ENCODE measurements around the gene ZNF532. TPM values are rescaled to one million over a fixed set of nuclear protein-coding genes. Genes with fewer than 3 reads are reported as not detected.

The ZNF532 gene
- total RNA-seq, 1 experiment from 2014 or later = 258 TPM

GRCh38 chr18:58903533-58903932 is 38.9 kb downstream of the ZNF532 start:
- Histone ChIP-seq H4K8ac (replicated peaks; ENCODE audit: insufficient read length, low read depth, low read length) (no peak overlapping the region), H4K5ac (ENCODE audit: insufficient read length, low read depth, low read length) (no peak overlapping the region), H3K27me3 (ENCODE audit: insufficient read depth, low read length) (no peaks in the 10 kb centered on the region), H3K23me2 (ENCODE audit: insufficient read length, low read depth, low read length, poor library complexity, severe bottlenecking) (no peaks in the 10 kb centered on the region), H3K14ac (ENCODE audit: insufficient read depth, low read length) (no peak overlapping the region), H2AFZ (ENCODE audit: low read length) (no peak overlapping the region), H3K79me2 (ENCODE audit: insufficient read depth, low read length) (peaks cover 58% of the 10 kb centered on the region; the same call in 1 of the 2 replicates), H3K18ac (ENCODE audit: insufficient read length, low read depth, low read length) (no peak overlapping the region), H4K20me1 (ENCODE audit: control insufficient read depth, insufficient read depth, insufficient read length) (no peaks in the 10 kb centered on the region), H3K23ac (ENCODE audit: insufficient read length, low read depth, low read length) (no peak overlapping the region), H4K91ac (ENCODE audit: insufficient read length, low read depth, low read length) (no peak overlapping the region), H3K79me1 (ENCODE audit: insufficient read depth, low read depth, low read length, poor library complexity, severe bottlenecking) (peaks cover 5% of the 10 kb centered on the region), H2BK15ac (ENCODE audit: low read depth, low read length) (no peak overlapping the region), H2AK5ac (ENCODE audit: insufficient read length, low read length) (no peak overlapping the region), H3K4me1 (ENCODE audit: insufficient read depth, low read length) (peaks cover 5% of the 10 kb centered on the region; the same call in 1 of the 2 replicates), H3T11ph (ENCODE audit: low read length) (no peak overlapping the region), H3K56ac (ENCODE audit: insufficient read length, low read depth, low read length) (no peak overlapping the region), H2BK20ac (ENCODE audit: low read depth, low read length, poor library complexity, severe bottlenecking) (no peak overlapping the region), H3K4ac (ENCODE audit: low read depth, low read length) (no peak overlapping the region), H3K9ac (ENCODE audit: extremely low read depth, insufficient read length, low read length) (no peak overlapping the region), H2BK5ac (ENCODE audit: insufficient read length, low read length) (no peak overlapping the region), H3K9me3 (ENCODE audit: control insufficient read depth, low read depth, low read length) (no peaks in the 10 kb centered on the region), H2BK120ac (ENCODE audit: low read depth, low read length, poor library complexity, severe bottlenecking) (no peak overlapping the region), H3K27ac (ENCODE audit: insufficient read length, low read depth, low read length) (no peak overlapping the region), H3K4me2 (ENCODE audit: insufficient read depth, insufficient read length, low read length) (no peak overlapping the region), H2BK12ac (ENCODE audit: insufficient read length, low read depth, low read length) (no peak overlapping the region)
- TF ChIP-seq, protein P1, sequence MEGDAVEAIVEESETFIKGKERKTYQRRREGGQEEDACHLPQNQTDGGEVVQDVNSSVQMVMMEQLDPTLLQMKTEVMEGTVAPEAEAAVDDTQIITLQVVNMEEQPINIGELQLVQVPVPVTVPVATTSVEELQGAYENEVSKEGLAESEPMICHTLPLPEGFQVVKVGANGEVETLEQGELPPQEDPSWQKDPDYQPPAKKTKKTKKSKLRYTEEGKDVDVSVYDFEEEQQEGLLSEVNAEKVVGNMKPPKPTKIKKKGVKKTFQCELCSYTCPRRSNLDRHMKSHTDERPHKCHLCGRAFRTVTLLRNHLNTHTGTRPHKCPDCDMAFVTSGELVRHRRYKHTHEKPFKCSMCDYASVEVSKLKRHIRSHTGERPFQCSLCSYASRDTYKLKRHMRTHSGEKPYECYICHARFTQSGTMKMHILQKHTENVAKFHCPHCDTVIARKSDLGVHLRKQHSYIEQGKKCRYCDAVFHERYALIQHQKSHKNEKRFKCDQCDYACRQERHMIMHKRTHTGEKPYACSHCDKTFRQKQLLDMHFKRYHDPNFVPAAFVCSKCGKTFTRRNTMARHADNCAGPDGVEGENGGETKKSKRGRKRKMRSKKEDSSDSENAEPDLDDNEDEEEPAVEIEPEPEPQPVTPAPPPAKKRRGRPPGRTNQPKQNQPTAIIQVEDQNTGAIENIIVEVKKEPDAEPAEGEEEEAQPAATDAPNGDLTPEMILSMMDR (conservative IDR thresholded peaks at IDR 0.05) = no peak
- no peak for DNase-seq
- peaks cover 46 to 58% of the 10 kb centered on the region in 2 experiments for H3K4me1 Mint-ChIP-seq
- H3K27me3 Mint-ChIP-seq (ENCODE audit: low read depth) = no peaks in the 10 kb centered on the region
- H3K36me3 Mint-ChIP-seq (ENCODE audit: insufficient read depth in 1 of 3, low read depth in 3 of 3) = peaks cover 39 to 78% (median 72%) of the 10 kb centered on the region in 3 experiments; a peak in 6 of 7 replicates
- H3K4me3 Mint-ChIP-seq = no peak overlapping the region
- WGBS (ENCODE audit: extremely low coverage, insufficient read length, low lambda C conversion rate) = 100% methylated on average over 1 of the region's 7 CpGs
- peak overlapping the region in 1 of 3 experiments; percentile 73; a peak in 2 of 7 replicates for H3K27ac Mint-ChIP-seq
- no peaks in the 10 kb centered on the region for H3K9me3 Mint-ChIP-seq

Measured in H9 (cell line).